Measurements from ENCODE around the gene IKZF2. TPM values are rescaled to one million over a fixed set of nuclear protein-coding genes. Genes with fewer than 3 reads are reported as not detected.

Gene IKZF2
- total RNA-seq, 1 donor from 2014 or later: 4.0 TPM

GRCh38 chr2:213119061-213119809 lies 32.2 kb downstream of the IKZF2 start:
- no peak for DNase-seq (ENCODE audit: low spot score)
- Mint-ChIP-seq H3K27me3 (ENCODE audit: unreplicated experiment) (peaks cover 1% of the 10 kb centered on the region), H3K36me3 (ENCODE audit: low read depth, unreplicated experiment) (no peaks in the 10 kb centered on the region), H3K9me3 (ENCODE audit: unreplicated experiment) (no peaks in the 10 kb centered on the region), H3K27ac (ENCODE audit: unreplicated experiment) (no peak overlapping the region), H3K4me3 (ENCODE audit: unreplicated experiment) (no peak overlapping the region), H3K4me1 (ENCODE audit: unreplicated experiment) (peaks cover 10% of the 10 kb centered on the region)
- TF ChIP-seq CTCF (IDR thresholded peaks at IDR 0.05; ENCODE audit: unreplicated experiment): no peak

- no peak overlapping the region for H3K27ac Mint-ChIP-seq (ENCODE audit: unreplicated experiment)
- H3K9me3 Mint-ChIP-seq (ENCODE audit: unreplicated experiment): no peaks in the 10 kb centered on the region
- H3K36me3 Mint-ChIP-seq (ENCODE audit: low read depth, unreplicated experiment): no peaks in the 10 kb centered on the region
- no peaks in the 10 kb centered on the region for H3K27me3 Mint-ChIP-seq (ENCODE audit: unreplicated experiment)
- H3K4me1 Mint-ChIP-seq (ENCODE audit: unreplicated experiment): peaks cover 3% of the 10 kb centered on the region
- no peak for DNase-seq (ENCODE audit: low spot score)
- no peak for TF ChIP-seq CTCF (IDR thresholded peaks at IDR 0.05; ENCODE audit: unreplicated experiment)
- no peak overlapping the region for H3K4me3 Mint-ChIP-seq (ENCODE audit: unreplicated experiment)
These were observed 43.1 kb downstream of the IKZF2 start for GRCh38 chr2:213108308-213108707.

- H3K36me3 Mint-ChIP-seq (ENCODE audit: low read depth, unreplicated experiment): no peaks in the 10 kb centered on the region
- no peak overlapping the region for H3K4me3 Mint-ChIP-seq (ENCODE audit: unreplicated experiment)
- H3K27ac Mint-ChIP-seq (ENCODE audit: unreplicated experiment): no peak overlapping the region
- TF ChIP-seq CTCF (IDR thresholded peaks at IDR 0.05; ENCODE audit: unreplicated experiment): no peak
- no peaks in the 10 kb centered on the region for H3K27me3 Mint-ChIP-seq (ENCODE audit: unreplicated experiment)
- H3K9me3 Mint-ChIP-seq (ENCODE audit: unreplicated experiment): no peaks in the 10 kb centered on the region
- H3K4me1 Mint-ChIP-seq (ENCODE audit: unreplicated experiment): peaks cover 3% of the 10 kb centered on the region
- DNase-seq (ENCODE audit: low spot score): no peak
These were observed 43.7 kb downstream of the IKZF2 start for GRCh38 chr2:213107728-213108127.

GRCh38 chr2:213105212-213105611 lies 46.2 kb downstream of the IKZF2 start:
- Mint-ChIP-seq H3K36me3 (ENCODE audit: low read depth, unreplicated experiment) (no peaks in the 10 kb centered on the region), H3K27ac (ENCODE audit: unreplicated experiment) (no peak overlapping the region), H3K9me3 (ENCODE audit: unreplicated experiment) (no peaks in the 10 kb centered on the region), H3K27me3 (ENCODE audit: unreplicated experiment) (no peaks in the 10 kb centered on the region), H3K4me3 (ENCODE audit: unreplicated experiment) (no peak overlapping the region), H3K4me1 (ENCODE audit: unreplicated experiment) (peaks cover 6% of the 10 kb centered on the region)
- no peak for TF ChIP-seq CTCF (IDR thresholded peaks at IDR 0.05; ENCODE audit: unreplicated experiment)
- no peak for DNase-seq (ENCODE audit: low spot score)

GRCh38 chr2:213104903-213105202 lies 46.6 kb downstream of the IKZF2 start:
- no peak overlapping the region for H3K4me3 Mint-ChIP-seq (ENCODE audit: unreplicated experiment)
- DNase-seq (ENCODE audit: low spot score): no peak
- no peak overlapping the region for H3K27ac Mint-ChIP-seq (ENCODE audit: unreplicated experiment)
- H3K9me3 Mint-ChIP-seq (ENCODE audit: unreplicated experiment): no peaks in the 10 kb centered on the region
- H3K36me3 Mint-ChIP-seq (ENCODE audit: low read depth, unreplicated experiment): no peaks in the 10 kb centered on the region
- no peak for TF ChIP-seq CTCF (IDR thresholded peaks at IDR 0.05; ENCODE audit: unreplicated experiment)
- peaks cover 6% of the 10 kb centered on the region for H3K4me1 Mint-ChIP-seq (ENCODE audit: unreplicated experiment)
- H3K27me3 Mint-ChIP-seq (ENCODE audit: unreplicated experiment): no peaks in the 10 kb centered on the region
